K562 (cell line): Measurements from ENCODE around the gene GPC1. TPM values are rescaled to one million over a fixed set of nuclear protein-coding genes. Genes with fewer than 3 reads are reported as not detected.

ENCODE experiments used
- ATAC-seq: fragments of 200-7000 bp; cut with Tn5 transposase; 3 replicates; pipeline ENCODE4 v1.9.1; 2020; ENCODE audit warnings: moderate library complexity
- BruUV-seq: library from RNA; stranded (reverse); fragments of 400-500 nt; replicated peaks from 2 replicates; lab custom pipeline; 2021; lab: Mats Ljungman, UMichigan
- CTCF ChIA-PET: fragments of 300-600 bp; formaldehyde crosslinking; extraction: SDS; loops from one replicate; lab custom pipeline; 2021; ENCODE audit warnings: low intra/inter-chr PET ratio; lab: Yijun Ruan, JAX
- POLR2A ChIA-PET: fragments of 300-600, 350-650 bp; sonication (Branson Sonifier 250); formaldehyde crosslinking; extraction: SDS; loops from one replicate; lab custom pipeline; 2021; ENCODE audit warnings: antibody characterized with exemption, inconsistent platforms; lab: Yijun Ruan, JAX
- DNase-seq, 4 experiments: peaks; one replicate each; pipeline versions ENCODE4 v3.0.0 to v3.0.0-alpha.2; 2011 to 2018; ENCODE audit warnings: low spot score in 3 of 4, mixed read lengths in 3 of 4; ENCODE audit errors: extremely low read depth in 1 of 4
- FAIRE-seq: peaks from 2 replicates; lab custom pipeline; 2011; peaks lifted over from hg19 to GRCh38; lab: Jason Lieb, UNC
- H2AFZ ChIP-seq: 2 replicates; pipeline ENCODE4 v1.6.0; 2011; ENCODE audit warnings: low read depth, low read length, control low read depth, inconsistent platforms
- H3K27ac ChIP-seq: fragments of 200-600 bp; 3 replicates; pipeline ENCODE4 v1.8.0; 2011; ENCODE audit warnings: low read depth, mild to moderate bottlenecking, control low read depth, inconsistent platforms, low read length, moderate library complexity, mixed read lengths; ENCODE audit errors: extremely low read depth
- H3K27me3 ChIP-seq, 2 experiments: fragments of 300-600 bp in 1 of 2; 2 replicates in 1 of 2; 3 replicates in 1 of 2; pipeline versions ENCODE4 v1.6.0 to v1.8.0; 2011; ENCODE audit warnings: inconsistent platforms in 2 of 2, low read length in 2 of 2, mild to moderate bottlenecking in 1 of 2, mixed read lengths in 1 of 2, moderate library complexity in 1 of 2; ENCODE audit not compliant: control insufficient read depth in 2 of 2, insufficient read depth in 2 of 2
- H3K36me3 ChIP-seq: fragments of 300-600 bp; 3 replicates; pipeline ENCODE4 v1.8.0; 2011; ENCODE audit warnings: mild to moderate bottlenecking, low read length, inconsistent platforms; ENCODE audit not compliant: control insufficient read depth, insufficient read depth
- H3K4me1 ChIP-seq, 2 experiments: fragments of 200-600 bp in 1 of 2; replicated peaks in 1 of 2; 2 replicates in 1 of 2; 3 replicates in 1 of 2; pipeline versions ENCODE4 v1.5.1 to v1.8.0; 2011; ENCODE audit warnings: inconsistent platforms in 2 of 2, low read length in 2 of 2, mild to moderate bottlenecking in 1 of 2, mixed read lengths in 1 of 2, moderate library complexity in 1 of 2; ENCODE audit not compliant: control insufficient read depth in 2 of 2, insufficient read depth in 2 of 2
- H3K4me2 ChIP-seq: 2 replicates; pipeline ENCODE4 v1.6.1; 2011; ENCODE audit warnings: low read length, control low read depth, inconsistent platforms, mixed read lengths; ENCODE audit not compliant: insufficient read depth
- H3K4me3 ChIP-seq: fragments of 200-600 bp; sonication (generic), shearing (Covaris generic); 2 replicates; pipeline ENCODE4 v1.5.1; 2016; ENCODE audit warnings: control low read depth, inconsistent platforms
- H3K79me2 ChIP-seq: fragments of 200-600 bp; 3 replicates; pipeline ENCODE4 v1.8.0; 2011; ENCODE audit warnings: low read length, inconsistent platforms; ENCODE audit not compliant: control insufficient read depth, insufficient read depth
- H3K9ac ChIP-seq, 2 experiments: 2 replicates each; pipeline versions ENCODE4 v1.6.0 to v1.6.1; 2011; ENCODE audit warnings: low read depth in 2 of 2, low read length in 2 of 2, control low read depth in 1 of 2, inconsistent platforms in 1 of 2, mild to moderate bottlenecking in 1 of 2, mixed read lengths in 1 of 2; ENCODE audit not compliant: insufficient read depth in 1 of 2
- H3K9me1 ChIP-seq: one replicate; pipeline ENCODE4 v1.6.0; 2011; ENCODE audit warnings: inconsistent platforms, mild to moderate bottlenecking, low read length, moderate library complexity; ENCODE audit not compliant: control insufficient read depth, insufficient read depth
- H3K9me3 ChIP-seq: replicated peaks from 2 replicates; pipeline ENCODE4 v1.5.1; 2011; ENCODE audit warnings: low read depth, low read length, inconsistent platforms; ENCODE audit not compliant: control insufficient read depth, insufficient read depth
- H4K20me1 ChIP-seq: replicated peaks from 2 replicates; pipeline ENCODE4 v1.6.1; 2011; ENCODE audit warnings: low read length, inconsistent platforms, mixed read lengths; ENCODE audit not compliant: control insufficient read depth, insufficient read depth
- BACH1 ChIP-seq: fragments of 200-800 bp; sonication (Bioruptor generic); IDR thresholded peaks from 2 replicates; pipeline ENCODE4 v1.6.1; 2016; ENCODE audit warnings: missing genetic modification characterization, missing compliant biosample characterization
- CHD1 ChIP-seq: fragments of 200-600 bp; sonication (generic); IDR thresholded peaks from one replicate; pipeline ENCODE4 v1.6.1; 2012; ENCODE audit warnings: mild to moderate bottlenecking, moderate library complexity, low read length, inconsistent platforms
- GTF2E2 ChIP-seq: fragments of 200-800 bp; sonication (Bioruptor generic); IDR thresholded peaks from 2 replicates; pipeline ENCODE4 v1.6.1; 2016; ENCODE audit warnings: missing genetic modification characterization, missing compliant biosample characterization
- GTF3C2 ChIP-seq: IDR thresholded peaks from 3 replicates; pipeline ENCODE4 v1.6.1; 2011; ENCODE audit warnings: borderline replicate concordance, mild to moderate bottlenecking, moderate library complexity; ENCODE audit not compliant: insufficient read length; ENCODE audit errors: extremely low read depth
- HBP1 ChIP-seq: fragments of 450-650 bp; formaldehyde crosslinking; IDR thresholded peaks from 2 replicates; pipeline ENCODE4 v1.4.0; 2022; ENCODE audit warnings: missing genetic modification characterization
- ILF3 ChIP-seq: fragments of 450-650 bp; IDR thresholded peaks from 2 replicates; pipeline ENCODE4 v1.6.1; 2018; ENCODE audit warnings: antibody characterized with exemption, mild to moderate bottlenecking, moderate library complexity, borderline replicate concordance
- JUND ChIP-seq, 2 experiments: IDR thresholded peaks; 2 replicates in 1 of 2; 3 replicates in 1 of 2; pipeline ENCODE4 v1.6.1; 2011; ENCODE audit warnings: borderline replicate concordance in 2 of 2, low read depth in 2 of 2, low read length in 2 of 2, improper control_type of control experiment in 1 of 2, missing biosample characterization in 1 of 2, missing genetic modification characterization in 1 of 2, missing genetic modification reagents in 1 of 2
- OTX1 ChIP-seq: fragments of 450-650 bp; formaldehyde crosslinking; IDR thresholded peaks from 2 replicates; pipeline ENCODE4 v1.4.0; 2022; ENCODE audit warnings: mild to moderate bottlenecking
- TBL1XR1 ChIP-seq, 2 experiments: IDR thresholded peaks; 2 replicates each; pipeline ENCODE4 v1.6.1; 2012; ENCODE audit warnings: improper control_type of control experiment in 2 of 2, low read length in 2 of 2, mild to moderate bottlenecking in 1 of 2
- WGBS: fragments of 100-300 bp; shearing (Covaris generic); methylation state at CpG from one replicate; pipeline ENCODE4 v1.1.6; 2016; ENCODE audit warnings: low coverage, mixed read lengths; ENCODE audit not compliant: insufficient coverage; ENCODE audit errors: missing lambda C conversion rate; 5-methylcytosine and 5-hydroxymethylcytosine counted together
- in situ Hi-C: fragments of 300-500 bp; cut with MboI; formaldehyde crosslinking; loops from 4 replicates; pipeline ENCODE4 v1.15.0; 2018; ENCODE audit warnings: inconsistent platforms, mixed read lengths
- intact Hi-C: fragments of 100-400 bp; cut with micrococcal nuclease; formaldehyde crosslinking; loops from 2 replicates; pipeline ENCODE4 v1.14.2; 2022
- polyA plus RNA-seq, 8 experiments: library from polyadenylated mRNA; depleted of rRNA in 4 of 8; stranded (reverse) in 5 of 8; unstranded in 3 of 8; fragments of >200 nt; fragmentation: Nextera tagmentation in 2 of 8; fragmentation: Illumina TruSeq in 1 of 8; extraction: Ambion mirVana in 2 of 8; extraction: Trizol in 1 of 8; gene quantifications; 2 replicates each; pipeline versions ENCODE4 v1.2.1 to v1.2.3, GENCODE V29; 2011 to 2014; ENCODE audit warnings: inconsistent platforms in 1 of 8, missing spikeins in 1 of 8
- total RNA-seq, 7 experiments: library from RNA; depleted of rRNA in 6 of 7; stranded (reverse); fragments of >200 nt in 6 of 7; fragmentation: Illumina TruSeq in 2 of 7; extraction: Trizol in 2 of 7; gene quantifications; 2 replicates each; pipeline versions ENCODE4 v1.2.1 to v1.2.3, GENCODE V29; 2011 to 2021; ENCODE audit warnings: low replicate concordance in 1 of 7

Gene GPC1
- total and polyA plus RNA-seq, 9 of the 15 experiments (the other 6 are each of a cell fraction or from before 2014, with no cell fraction given): 0.07 to 0.82 (median 0.14) TPM; not detected in 3

GRCh38 chr2:240420206-240421104 is 15.0 kb upstream of the GPC1 start:
- no peak overlapping the region for H3K9ac ChIP-seq
- no peaks in the 10 kb centered on the region for H3K36me3 ChIP-seq
- H3K27ac ChIP-seq: no peak overlapping the region
- in situ Hi-C loops (no loop called here), intact Hi-C loops (no loop called here)
- peaks cover 0 to 17% of the 10 kb centered on the region in 2 experiments; a peak in 2 of 5 replicates for H3K27me3 ChIP-seq
- H3K9me3 ChIP-seq: no peaks in the 10 kb centered on the region
- TF ChIP-seq BACH1 (no peak), GTF2E2 (tag) (no peak)
- ChIA-PET CTCF (no interaction called here), POLR2A (no interaction called here)
- no peaks in the 10 kb centered on the region for H3K9me1 ChIP-seq
- ATAC-seq (no peak), FAIRE-seq (no peak), DNase-seq (no peak)
- no peaks in the 10 kb centered on the region for H3K4me1 ChIP-seq
- H4K20me1 ChIP-seq: no peaks in the 10 kb centered on the region
- H3K4me2 ChIP-seq: no peak overlapping the region
- no TSS peak for BruUV-seq
- WGBS: 3% methylated on average over 6 of the region's 18 CpGs
- no peak overlapping the region for H2AFZ ChIP-seq
- no peaks in the 10 kb centered on the region for H3K79me2 ChIP-seq
- H3K4me3 ChIP-seq: no peak overlapping the region

- no TSS peak for BruUV-seq
- Histone ChIP-seq H3K79me2 (no peaks in the 10 kb centered on the region), H3K9me3 (no peaks in the 10 kb centered on the region), H3K4me1 (no peaks in the 10 kb centered on the region), H3K36me3 (no peaks in the 10 kb centered on the region), H2AFZ (no peak overlapping the region), H3K9ac (no peak overlapping the region), H3K4me2 (no peak overlapping the region), H3K9me1 (no peaks in the 10 kb centered on the region), H3K4me3 (no peak overlapping the region), H4K20me1 (no peaks in the 10 kb centered on the region), H3K27ac (no peak overlapping the region), H3K27me3 (peaks cover 0 to 26% of the 10 kb centered on the region in 2 experiments; a peak in 2 of 5 replicates)
- no peak for DNase-seq
- POLR2A ChIA-PET: no interaction called here
- CTCF ChIA-PET: no interaction called here
- intact Hi-C loops: no loop called here
- no CpG with 5 or more reads among the region's 3 CpGs for WGBS
- in situ Hi-C loops: no loop called here
- no peak for ATAC-seq
- no peak for FAIRE-seq
- no peak for TF ChIP-seq CHD1
- no peak for TF ChIP-seq JUND (IDR thresholded peaks at IDR 0.05; ENCODE audit: borderline replicate concordance, low read depth, low read length)
- TF ChIP-seq JUND (tag; IDR thresholded peaks at IDR 0.05; ENCODE audit: borderline replicate concordance, low read depth, low read length): no peak
- no peak for TF ChIP-seq HBP1 (CRISPR knock-in tag)
- TF ChIP-seq GTF3C2: no peak
- TF ChIP-seq ILF3: no peak
- no peak for TF ChIP-seq OTX1 (CRISPR knock-in tag)
- TF ChIP-seq TBL1XR1 (IDR thresholded peaks at IDR 0.05; ENCODE audit: low read length in 2 of 2): no peak
Measured at GRCh38 chr2:240421381-240421780, 14.1 kb upstream of the GPC1 start.
